Peyer's patch (tissue), 4 donors: Measurements from ENCODE around the gene CACNA1B.

ENCODE experiments used
- POLR2A ChIP-seq, 2 donors: fragments of 450-650 bp; IDR thresholded peaks; one replicate each; pipeline ENCODE4 v1.5.1; 2017; ENCODE audit warnings: antibody characterized with exemption in 2 of 2, mild to moderate bottlenecking in 2 of 2, moderate library complexity in 2 of 2
- TF ChIP-seq, protein P1 (sequence below), 6 experiments: fragments of 450-650 bp in 4 of 6; fragments of 200-600 bp in 2 of 6; sonication (generic) in 1 of 6; IDR thresholded peaks; one replicate each; pipeline ENCODE4 v1.5.1; 2017 to 2019; ENCODE audit warnings: antibody characterized with exemption in 6 of 6, mild to moderate bottlenecking in 3 of 6, moderate library complexity in 1 of 6

GRCh38 chr9:138060881-138061280 is 183.3 kb downstream of the CACNA1B start:
- TF ChIP-seq POLR2A (IDR thresholded peaks at IDR 0.05): no peak
- TF ChIP-seq, protein P1, sequence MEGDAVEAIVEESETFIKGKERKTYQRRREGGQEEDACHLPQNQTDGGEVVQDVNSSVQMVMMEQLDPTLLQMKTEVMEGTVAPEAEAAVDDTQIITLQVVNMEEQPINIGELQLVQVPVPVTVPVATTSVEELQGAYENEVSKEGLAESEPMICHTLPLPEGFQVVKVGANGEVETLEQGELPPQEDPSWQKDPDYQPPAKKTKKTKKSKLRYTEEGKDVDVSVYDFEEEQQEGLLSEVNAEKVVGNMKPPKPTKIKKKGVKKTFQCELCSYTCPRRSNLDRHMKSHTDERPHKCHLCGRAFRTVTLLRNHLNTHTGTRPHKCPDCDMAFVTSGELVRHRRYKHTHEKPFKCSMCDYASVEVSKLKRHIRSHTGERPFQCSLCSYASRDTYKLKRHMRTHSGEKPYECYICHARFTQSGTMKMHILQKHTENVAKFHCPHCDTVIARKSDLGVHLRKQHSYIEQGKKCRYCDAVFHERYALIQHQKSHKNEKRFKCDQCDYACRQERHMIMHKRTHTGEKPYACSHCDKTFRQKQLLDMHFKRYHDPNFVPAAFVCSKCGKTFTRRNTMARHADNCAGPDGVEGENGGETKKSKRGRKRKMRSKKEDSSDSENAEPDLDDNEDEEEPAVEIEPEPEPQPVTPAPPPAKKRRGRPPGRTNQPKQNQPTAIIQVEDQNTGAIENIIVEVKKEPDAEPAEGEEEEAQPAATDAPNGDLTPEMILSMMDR (IDR thresholded peaks at IDR 0.05): no peak
